Measurements from ENCODE around the gene KIF17. TPM values are rescaled to one million over a fixed set of nuclear protein-coding genes. Genes with fewer than 3 reads are reported as not detected.
"Not testable (repeated sequence)": the region's sequence is repeated elsewhere in the genome, so short reads cannot be mapped to it uniquely, and the experiment has no call there.

Gene KIF17
- total RNA-seq, 1 donor from 2014 or later, result 22.0 TPM

DNA sequence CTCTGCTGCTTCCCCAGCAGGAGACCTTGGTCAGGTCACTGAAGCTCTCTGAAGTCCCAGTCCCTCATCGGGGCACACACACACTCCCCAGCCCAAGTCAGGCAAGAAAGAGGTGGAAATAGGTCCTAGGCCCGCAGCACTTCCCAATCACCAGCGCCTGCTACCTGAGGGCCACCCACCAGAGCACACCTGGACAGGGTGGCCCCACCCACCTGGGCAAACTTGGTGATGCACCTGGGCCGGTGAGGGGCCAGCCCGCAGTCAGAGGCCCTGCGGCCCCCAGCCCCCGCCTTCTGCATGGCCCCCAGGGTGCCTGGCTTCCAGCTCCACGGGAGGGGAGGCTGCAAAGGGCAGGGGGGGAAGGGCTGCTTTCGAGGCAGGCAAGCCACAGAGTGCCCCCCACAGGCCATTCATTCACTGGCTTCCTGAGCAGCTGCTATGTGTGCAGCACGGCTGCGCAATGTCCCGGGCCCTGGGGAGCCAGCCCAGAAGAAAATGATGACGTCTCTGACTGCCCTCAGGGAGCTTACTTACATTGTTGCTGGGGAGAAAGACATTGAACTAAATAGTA lies 10.0 kb upstream of the KIF17 start:
- peak in 1 of 2 donors; percentile 22 for DNase-seq (ENCODE audit: low read depth in 2 of 2)

- DNase-seq (ENCODE audit: low read depth in 2 of 2), result no peak
These were observed 9.3 kb upstream of the KIF17 start for GRCh38 chr1:20726932-20727745.

DNA sequence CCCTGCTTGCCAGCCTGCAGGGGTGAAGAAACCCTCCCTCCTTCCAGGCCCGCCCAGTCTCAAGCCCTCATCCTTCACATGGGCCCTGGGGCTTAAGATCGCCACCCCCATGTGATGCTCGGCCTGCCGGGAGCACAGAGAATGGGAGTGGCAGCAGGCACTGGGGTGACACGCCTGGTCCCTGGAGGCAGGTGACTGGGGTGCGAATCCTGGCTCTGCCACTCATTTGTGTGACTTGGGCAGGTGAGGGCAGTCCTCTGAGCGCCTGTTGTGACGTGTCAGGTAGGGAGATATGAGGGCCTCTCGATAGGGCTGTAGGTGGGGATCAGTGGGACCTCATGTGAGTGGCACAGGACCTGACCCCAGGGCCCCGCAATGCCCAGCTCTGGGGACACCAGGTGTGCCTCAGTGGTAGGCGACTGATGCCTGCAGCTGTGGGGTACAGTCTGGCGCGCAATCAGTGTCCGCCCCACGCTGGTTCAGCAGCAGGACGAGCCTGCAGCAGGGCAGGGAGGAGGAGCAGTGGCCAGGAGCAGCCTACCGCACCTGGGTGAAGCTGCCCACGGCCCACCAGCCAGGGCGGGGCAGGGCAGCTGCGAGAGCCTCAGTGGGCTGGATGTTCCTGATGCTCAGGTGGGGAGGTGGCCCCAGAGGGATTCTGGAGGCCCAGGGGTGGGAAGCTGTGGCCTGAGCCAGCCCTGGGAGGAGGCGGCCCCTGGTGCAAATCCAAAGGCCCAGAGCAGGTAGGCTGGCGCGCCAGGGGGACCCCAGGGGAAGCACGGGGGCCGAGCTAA lies 8.5 kb upstream of the KIF17 start:
- no peak for DNase-seq (ENCODE audit: low read depth in 2 of 2)

DNA sequence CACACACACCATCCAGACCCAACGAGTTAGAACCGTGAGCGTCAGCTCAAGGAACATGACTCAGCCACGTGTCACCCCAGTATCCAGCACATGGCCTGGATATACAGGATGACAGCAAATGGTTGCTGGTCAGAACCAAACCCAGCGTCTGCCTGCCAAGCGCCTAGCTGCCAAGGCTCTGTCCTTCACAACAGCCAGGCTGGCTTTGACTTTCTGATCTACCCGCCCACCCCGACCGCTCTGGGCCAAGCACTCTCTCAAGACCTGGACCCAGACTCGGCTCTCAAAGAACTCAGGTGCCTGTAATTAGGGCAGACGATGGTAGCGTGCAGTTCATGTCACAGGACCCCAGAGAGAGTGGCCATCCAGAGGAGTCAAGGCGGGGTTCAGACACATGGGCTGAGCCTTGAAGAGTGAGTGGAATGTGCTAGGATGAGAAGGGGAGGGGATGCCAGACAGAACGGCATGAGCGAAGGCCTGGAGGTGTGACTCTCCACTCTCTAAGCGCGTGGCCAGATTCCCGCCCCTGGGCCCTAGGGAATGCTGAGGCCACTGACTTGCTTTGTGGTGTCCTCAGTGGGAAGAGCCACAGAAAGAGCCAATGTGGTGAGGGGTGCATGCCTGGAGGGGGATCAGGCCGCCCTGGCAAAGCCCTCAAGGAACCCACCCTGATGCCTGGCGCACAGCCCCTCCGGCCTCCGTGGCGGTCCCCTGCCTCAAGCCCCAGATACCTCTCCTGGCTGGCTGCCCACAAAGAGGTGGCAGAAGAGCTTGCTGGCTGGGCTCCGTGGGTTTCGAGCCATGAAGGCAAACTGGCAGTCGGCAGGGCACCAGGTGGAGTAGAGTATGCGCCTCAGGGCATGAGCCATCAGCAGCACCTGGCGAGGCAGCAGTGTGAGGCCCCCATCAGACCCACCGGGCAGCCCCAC lies 7.6 kb upstream of the KIF17 start:
- DNase-seq (ENCODE audit: low read depth in 2 of 2), result peak in 1 of 2 donors; percentile 18

DNA sequence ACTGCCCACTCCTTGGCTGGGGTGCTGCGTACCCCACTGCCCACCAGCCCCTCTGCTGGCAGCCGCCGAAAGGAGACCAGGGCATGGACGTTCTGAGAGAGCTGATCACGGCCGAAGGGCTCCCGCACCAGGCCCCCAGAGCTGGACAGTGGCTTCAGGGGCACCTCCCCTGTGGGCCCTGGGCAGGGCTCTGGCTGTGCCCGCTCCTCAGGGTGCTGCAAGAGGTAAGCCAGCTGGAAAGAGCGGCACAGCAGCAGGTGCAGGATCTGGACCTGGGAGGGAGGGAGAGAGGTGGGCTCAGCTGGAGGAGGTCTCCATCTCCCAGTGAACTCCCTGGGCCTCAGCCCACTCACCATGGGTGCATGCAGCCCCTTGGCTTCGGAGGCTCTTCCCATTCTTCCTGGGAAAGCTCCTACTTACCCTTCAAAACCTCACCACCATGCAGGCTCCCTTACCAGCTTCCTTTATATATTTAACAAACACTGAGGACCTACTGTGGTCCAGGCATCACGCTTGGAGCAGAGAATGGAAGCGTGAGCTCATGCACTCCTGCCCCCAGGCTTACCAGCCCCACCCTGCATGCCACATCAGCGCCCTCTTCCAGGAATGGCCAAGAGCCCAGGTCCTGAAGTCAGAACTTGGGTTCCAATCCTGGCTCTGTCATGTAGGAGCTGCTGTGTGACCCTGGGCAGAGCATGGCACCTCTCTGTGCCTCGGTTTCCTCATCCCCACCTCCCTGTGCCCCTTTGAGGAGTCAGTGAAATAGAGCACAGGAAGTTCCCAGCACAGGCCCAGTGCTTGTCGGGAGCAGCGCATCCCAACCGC lies 6.8 kb upstream of the KIF17 start:
- no peak for DNase-seq (ENCODE audit: low read depth in 2 of 2)

GRCh38 chr1:20723537-20724363 lies 5.9 kb upstream of the KIF17 start:
- DNase-seq (ENCODE audit: low read depth in 2 of 2), result no peak

GRCh38 chr1:20723159-20723536 lies 5.3 kb upstream of the KIF17 start:
- no peak for DNase-seq (ENCODE audit: low read depth in 2 of 2)

DNA sequence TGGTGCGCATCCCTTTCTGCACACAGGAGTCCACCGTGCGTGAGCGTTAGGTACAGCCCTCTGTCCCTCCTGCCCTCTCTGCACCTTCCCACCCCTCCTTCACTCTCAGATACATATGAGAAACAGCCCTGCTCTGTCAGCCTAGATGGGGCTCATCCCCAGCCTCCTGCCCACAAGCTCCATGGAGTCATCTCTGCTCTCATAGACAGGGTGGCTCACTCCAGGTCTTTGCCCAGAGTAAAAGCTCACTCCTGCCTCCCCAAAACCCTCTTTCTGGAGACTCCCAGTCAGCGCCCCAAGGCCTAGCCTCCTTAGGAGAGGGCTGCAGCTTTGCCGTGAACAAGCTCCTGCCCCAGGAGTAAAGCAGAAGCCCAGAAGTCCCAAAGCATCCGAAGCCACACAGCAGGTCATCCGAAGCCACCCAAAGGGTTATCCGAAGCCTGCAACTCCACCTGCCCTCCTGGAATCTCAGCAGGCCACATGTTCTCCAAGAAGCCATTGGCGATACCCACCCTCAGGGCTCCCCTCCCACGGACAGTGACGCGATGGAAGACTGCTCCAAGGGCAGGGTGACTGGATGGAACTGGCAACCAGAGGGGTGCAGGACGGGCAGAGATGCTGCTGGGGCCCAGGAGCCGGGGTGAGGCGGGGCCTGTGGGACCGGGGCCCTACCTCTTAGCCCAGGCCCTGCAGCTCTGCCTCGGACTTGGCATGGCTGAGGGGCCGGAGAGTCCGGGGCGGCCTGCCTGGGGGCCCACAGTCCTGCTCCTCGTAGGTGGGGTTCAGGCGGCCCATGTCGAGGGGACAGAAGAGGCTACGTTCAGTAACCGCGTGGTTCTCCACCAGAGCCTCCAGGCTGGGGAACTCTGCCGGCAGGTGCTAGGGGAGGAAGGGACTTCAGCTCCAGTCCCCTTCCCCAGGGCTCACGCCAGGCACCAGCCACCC lies 3.6 kb upstream of the KIF17 start:
- DNase-seq (ENCODE audit: low read depth in 2 of 2), result no peak

- no peak for DNase-seq (ENCODE audit: low read depth in 2 of 2)
These were observed 2.9 kb upstream of the KIF17 start for GRCh38 chr1:20720631-20721091.

DNA sequence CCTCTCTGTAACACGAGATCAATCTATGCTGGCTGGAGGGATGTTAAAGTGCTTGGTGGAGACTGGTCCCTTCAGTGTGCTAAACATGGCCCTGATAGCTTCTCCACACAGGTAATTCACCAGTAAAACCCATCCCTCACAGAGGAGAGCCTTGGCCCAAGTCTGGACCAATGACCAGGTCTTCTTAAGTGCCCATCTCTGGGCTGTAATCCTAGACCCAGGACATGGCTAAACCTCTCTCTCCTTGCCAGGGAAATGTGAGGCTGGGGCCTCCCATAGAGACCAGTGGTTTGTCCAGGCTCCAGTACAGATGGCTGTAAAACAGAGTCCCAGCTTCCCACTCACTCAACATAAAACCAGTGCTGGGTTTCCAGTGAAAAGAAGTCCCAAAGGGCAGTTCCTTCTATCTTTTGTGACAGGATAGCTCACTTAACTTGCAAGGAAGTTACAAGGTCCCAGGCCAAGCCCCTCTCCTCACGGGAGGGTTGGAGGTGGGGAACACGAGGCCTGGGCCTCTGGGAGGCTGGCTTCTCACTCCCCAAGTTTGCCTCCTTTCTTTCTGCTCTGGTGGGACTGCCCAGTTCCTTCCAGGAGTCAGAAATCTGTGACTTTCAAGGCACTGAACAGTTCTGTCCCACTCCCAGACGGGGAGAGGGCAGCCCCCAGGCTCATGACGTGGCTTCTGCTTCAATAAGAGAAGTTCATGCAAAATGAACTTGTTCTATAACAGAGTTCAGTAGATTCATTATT lies 2.2 kb upstream of the KIF17 start:
- no peak for DNase-seq (ENCODE audit: low read depth in 2 of 2)

DNA sequence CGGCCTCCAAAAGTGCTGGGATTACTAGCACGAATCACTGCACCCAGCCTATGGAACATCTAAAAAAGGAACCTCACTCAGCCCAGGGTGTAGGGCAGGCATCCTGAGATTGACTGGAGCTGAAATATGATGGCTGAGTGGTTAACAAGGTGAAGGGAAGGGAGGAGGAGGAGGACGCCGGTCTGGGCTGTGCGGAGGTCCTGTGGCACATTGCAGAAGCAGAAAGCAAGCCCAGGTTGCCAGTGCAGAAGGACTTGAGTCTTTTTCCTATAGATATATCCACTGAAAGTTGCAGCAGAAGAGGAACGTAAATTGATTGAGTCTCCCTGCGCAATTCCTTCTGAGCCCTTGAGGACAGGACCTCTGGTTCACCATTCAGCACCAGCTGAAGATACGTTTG lies 1.5 kb upstream of the KIF17 start:
- no peak for DNase-seq (ENCODE audit: low read depth in 2 of 2)

DNA sequence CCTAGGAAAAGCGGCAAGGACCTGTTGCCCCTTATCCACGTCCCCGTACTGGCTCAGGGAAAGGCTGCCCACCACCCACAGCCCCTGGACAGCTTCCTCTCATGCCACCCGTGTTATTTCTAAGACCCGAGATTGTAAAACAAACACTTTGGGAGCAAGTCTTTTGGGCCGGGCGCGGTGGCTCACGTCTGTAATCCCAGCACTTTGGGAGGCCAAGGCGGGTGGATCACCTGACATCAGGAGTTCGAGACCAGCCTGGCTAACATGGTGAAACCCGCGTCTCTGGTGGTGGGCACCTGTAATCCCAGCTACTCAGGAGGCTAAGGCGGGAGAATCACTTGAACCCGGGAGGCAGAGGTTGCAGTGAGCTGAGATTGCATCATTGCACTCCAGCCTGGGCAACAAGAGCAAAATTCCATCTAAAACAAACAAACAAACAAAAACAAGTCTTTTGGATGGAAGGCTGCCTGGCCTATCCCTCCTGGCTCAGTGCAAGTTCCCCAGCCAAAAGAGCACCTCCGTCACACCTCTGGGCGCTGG lies 606 bp upstream of the KIF17 start:
- DNase-seq (ENCODE audit: low read depth in 2 of 2), result not testable (repeated sequence)

DNA sequence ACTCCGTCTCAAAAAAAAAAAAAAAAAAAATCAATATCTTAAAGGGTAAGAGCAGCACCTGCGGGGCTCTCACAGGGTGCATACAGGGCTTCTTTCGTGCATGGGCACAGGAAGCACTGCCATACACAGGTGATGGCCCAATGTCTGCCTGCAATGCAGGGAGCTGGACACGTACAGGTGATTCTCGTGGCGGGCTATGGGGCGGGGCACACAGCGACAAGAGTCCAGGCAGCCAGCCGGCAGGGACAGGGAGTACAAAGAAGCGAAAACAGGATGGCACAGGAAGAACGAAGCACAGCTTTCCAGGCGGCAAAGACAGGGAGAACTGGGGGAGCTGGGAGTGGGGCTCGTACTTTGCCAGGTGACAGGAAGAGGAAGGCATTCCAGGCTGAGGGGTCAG lies 1.6 kb downstream of the KIF17 start:
- DNase-seq (ENCODE audit: low read depth in 2 of 2), result no peak

- no peak for DNase-seq (ENCODE audit: low read depth in 2 of 2)
These were observed 2.4 kb downstream of the KIF17 start for GRCh38 chr1:20715406-20715805.

DNA sequence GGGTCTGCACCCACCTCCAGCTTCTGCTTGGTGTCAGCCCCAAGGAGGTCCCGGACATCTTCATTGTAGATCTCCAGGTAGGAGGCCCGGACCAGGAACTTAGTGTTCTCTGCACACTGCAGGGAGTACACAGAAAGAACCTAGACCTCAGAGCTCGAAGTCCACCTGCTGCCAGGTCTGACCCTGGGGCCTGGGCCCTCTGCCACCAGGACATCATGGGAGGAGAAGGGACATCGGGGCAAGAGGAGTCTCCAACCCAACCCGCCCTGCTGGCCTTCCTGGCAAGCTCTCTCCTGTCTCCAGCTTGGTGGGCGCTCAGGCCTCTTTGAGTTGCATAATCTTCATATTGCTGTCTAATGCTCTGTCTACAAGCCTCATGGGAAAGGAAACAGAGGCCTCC lies 4.4 kb downstream of the KIF17 start:
- DNase-seq (ENCODE audit: low read depth in 2 of 2), result no peak

GRCh38 chr1:20712215-20712577 lies 5.6 kb downstream of the KIF17 start:
- no peak for DNase-seq (ENCODE audit: low read depth in 2 of 2)

All from dermis microvascular lymphatic vessel endothelial cell (primary cell).